BE2C (cell line): ENCODE results near the gene PAFAH1B1.

ENCODE experiments used
- DNase-seq: peaks from one replicate; pipeline ENCODE4 v3.0.0-alpha.2; 2020
- H3K27me3 ChIP-seq: fragments of 250-450 bp; sonication (Bioruptor Pico); 2 replicates; pipeline ENCODE4 v1.5.1; 2020; ENCODE audit warnings: mild to moderate bottlenecking
- H3K36me3 ChIP-seq: fragments of 250-450 bp; sonication (Bioruptor Pico); 2 replicates; pipeline ENCODE4 v1.5.1; 2020; ENCODE audit warnings: mild to moderate bottlenecking
- H3K4me1 ChIP-seq: fragments of 250-450 bp; sonication (Bioruptor Pico); 2 replicates; pipeline ENCODE4 v1.5.1; 2020
- H3K4me3 ChIP-seq: 2 replicates; pipeline ENCODE4 v1.5.1; 2011; ENCODE audit warnings: low read depth, low read length
- H3K9me3 ChIP-seq: fragments of 250-450 bp; sonication (Bioruptor Pico); 2 replicates; pipeline ENCODE4 v1.5.1; 2020
- TF ChIP-seq, protein P1 (sequence below): IDR thresholded peaks from 2 replicates; pipeline ENCODE4 v1.5.1; 2012; ENCODE audit warnings: mild to moderate bottlenecking, low read depth, low read length

Gene PAFAH1B1

DNA sequence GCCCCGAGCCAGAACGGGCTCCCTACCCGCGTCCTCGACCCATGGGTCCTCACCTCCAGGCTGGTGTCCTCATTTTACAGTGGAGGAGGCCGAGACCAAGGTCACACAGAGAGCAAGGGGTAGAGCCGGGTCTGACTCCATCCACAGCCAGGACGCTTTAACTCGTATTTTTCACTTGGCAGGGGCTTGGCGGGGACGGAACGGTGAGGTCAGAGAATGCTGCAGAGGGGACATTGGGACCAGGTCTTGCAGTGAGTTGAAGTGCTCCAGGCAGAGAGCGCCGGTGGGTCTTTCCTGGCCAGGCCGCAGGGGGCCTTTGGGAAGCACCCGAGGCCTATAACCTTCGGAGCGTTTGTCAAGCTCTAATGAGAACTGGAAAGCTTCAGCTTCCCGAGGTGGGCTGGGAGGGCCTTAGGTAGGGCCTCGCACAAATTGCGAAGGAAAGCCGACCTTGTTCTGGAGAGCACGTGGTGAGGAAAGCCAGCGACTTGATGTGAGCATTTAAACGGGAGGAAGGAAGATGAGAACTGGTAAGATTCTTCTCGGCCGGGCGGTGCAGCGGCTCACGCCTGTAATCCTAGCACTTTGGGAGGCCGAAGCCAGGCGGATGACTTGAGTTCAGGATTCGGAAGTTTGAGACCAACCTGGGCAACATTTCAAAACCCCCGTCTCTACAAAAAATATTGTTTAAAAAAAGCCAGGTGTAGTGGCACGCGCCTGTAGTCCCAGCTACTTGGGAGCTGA is 119.0 kb downstream of the PAFAH1B1 start:
- Histone ChIP-seq H3K9me3 (no peaks in the 10 kb centered on the region), H3K36me3 (no peaks in the 10 kb centered on the region), H3K4me3 (no peak overlapping the region; the same call in 1 of the 2 replicates), H3K4me1 (peaks cover 3% of the 10 kb centered on the region; the same call in 1 of the 2 replicates), H3K27me3 (no peaks in the 10 kb centered on the region)
- no peak for DNase-seq
- TF ChIP-seq, protein P1, sequence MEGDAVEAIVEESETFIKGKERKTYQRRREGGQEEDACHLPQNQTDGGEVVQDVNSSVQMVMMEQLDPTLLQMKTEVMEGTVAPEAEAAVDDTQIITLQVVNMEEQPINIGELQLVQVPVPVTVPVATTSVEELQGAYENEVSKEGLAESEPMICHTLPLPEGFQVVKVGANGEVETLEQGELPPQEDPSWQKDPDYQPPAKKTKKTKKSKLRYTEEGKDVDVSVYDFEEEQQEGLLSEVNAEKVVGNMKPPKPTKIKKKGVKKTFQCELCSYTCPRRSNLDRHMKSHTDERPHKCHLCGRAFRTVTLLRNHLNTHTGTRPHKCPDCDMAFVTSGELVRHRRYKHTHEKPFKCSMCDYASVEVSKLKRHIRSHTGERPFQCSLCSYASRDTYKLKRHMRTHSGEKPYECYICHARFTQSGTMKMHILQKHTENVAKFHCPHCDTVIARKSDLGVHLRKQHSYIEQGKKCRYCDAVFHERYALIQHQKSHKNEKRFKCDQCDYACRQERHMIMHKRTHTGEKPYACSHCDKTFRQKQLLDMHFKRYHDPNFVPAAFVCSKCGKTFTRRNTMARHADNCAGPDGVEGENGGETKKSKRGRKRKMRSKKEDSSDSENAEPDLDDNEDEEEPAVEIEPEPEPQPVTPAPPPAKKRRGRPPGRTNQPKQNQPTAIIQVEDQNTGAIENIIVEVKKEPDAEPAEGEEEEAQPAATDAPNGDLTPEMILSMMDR, result no peak

DNA sequence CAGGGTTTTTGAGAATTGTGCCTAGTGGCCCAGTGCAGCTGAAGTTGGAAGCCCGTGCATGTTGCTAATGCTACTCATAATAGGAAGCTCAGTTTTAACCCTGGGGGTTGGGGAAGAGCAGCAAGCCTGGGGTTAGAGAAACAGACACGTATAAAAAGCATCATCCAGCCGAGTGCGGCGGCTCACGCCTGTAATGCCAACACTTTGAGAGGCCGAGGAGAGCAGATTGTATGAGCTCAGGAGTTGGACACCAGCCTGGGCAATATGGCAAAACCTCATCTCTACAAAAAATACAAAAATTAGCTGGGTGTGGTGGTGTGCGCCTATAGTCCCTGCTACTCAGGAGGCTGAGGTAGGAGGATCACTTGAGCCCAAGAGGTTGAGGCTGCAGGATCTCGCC is 120.4 kb downstream of the PAFAH1B1 start:
- Histone ChIP-seq H3K9me3 (no peaks in the 10 kb centered on the region), H3K27me3 (no peaks in the 10 kb centered on the region), H3K36me3 (no peaks in the 10 kb centered on the region), H3K4me1 (no peaks in the 10 kb centered on the region; the same call in 1 of the 2 replicates), H3K4me3 (no peak overlapping the region)
- DNase-seq, result no peak
- TF ChIP-seq, protein P1, result no peak

DNA sequence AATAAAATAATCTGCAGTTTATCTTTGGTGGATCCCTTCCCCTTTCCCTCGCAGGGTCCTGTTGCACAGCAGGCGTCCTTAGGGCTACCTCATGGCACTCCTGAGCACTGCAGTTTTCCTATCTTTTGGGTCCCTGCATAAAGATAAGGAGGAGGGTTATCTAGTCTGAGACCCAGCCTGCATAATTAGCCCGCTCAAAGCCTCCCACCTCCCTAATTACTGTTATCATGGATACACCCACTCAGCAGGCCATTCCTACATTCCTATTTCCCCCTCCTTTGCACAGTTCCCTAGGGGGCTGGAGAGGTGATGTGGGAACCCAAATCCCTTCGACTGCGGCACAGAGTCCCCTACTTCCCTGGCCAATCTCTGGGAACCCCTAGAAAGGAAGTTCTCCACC is 123.2 kb downstream of the PAFAH1B1 start:
- no peaks in the 10 kb centered on the region; the same call in 1 of the 2 replicates for H3K4me1 ChIP-seq
- H3K4me3 ChIP-seq, result no peak overlapping the region
- no peaks in the 10 kb centered on the region for H3K27me3 ChIP-seq
- no peaks in the 10 kb centered on the region for H3K36me3 ChIP-seq
- TF ChIP-seq, protein P1, result no peak
- no peak for DNase-seq
- H3K9me3 ChIP-seq, result no peaks in the 10 kb centered on the region

DNA sequence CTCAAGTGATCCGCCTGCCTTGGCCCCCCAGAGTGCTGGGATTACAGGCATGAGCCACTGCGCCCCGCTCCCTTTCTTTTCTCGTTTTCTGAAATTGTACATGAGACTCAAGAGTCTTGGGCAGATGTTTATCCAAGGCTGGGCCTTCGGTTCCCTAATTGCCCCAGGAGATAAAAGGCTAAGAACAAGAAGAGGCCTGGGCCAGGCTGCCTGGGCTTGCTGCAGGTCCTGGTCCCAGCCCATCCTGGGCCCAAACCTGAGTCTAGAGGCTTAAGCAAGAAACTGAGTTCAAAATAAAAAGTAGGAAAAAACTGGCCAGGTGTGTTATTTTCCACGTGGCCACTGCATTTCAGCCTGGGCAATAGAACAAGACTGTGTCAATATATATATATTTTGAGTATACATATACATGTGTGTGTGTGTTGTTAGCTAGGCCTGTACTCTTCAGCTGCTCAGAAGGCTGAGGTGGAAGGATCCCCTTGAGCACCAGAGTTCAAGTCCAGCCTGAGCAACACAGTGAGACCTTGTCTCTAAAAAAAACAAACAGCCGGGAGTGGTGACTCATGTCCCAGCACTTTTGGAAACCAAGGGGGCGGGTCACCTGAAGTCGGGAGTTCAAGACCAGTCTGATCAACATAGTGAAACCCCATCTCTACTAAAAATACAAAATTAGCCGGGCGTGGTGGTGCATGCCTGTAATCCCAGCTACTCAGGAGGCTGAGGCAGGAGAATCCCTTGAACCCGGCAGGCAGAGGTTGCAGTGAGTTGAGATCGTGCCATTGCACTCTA is 124.9 kb downstream of the PAFAH1B1 start:
- DNase-seq, result no peak
- H3K4me1 ChIP-seq, result no peaks in the 10 kb centered on the region
- TF ChIP-seq, protein P1, result no peak
- no peaks in the 10 kb centered on the region for H3K36me3 ChIP-seq
- no peaks in the 10 kb centered on the region for H3K9me3 ChIP-seq
- no peak overlapping the region for H3K4me3 ChIP-seq
- H3K27me3 ChIP-seq, result no peaks in the 10 kb centered on the region

- no peak overlapping the region for H3K4me3 ChIP-seq
Observed at GRCh38 chr17:2719861-2720260, 126.4 kb downstream of the PAFAH1B1 start.

More at GRCh38 chr17:2719861-2720260, 126.4 kb downstream of the PAFAH1B1 start:
- H3K4me1 ChIP-seq, result no peaks in the 10 kb centered on the region
- TF ChIP-seq, protein P1, result no peak
- no peak for DNase-seq
- no peaks in the 10 kb centered on the region for H3K36me3 ChIP-seq
- no peaks in the 10 kb centered on the region for H3K27me3 ChIP-seq
- H3K9me3 ChIP-seq, result no peaks in the 10 kb centered on the region
